ENCODE measurements around the gene SLC25A34. TPM values are rescaled to one million over a fixed set of nuclear protein-coding genes. Genes with fewer than 3 reads are reported as not detected.
A peak's percentile ranks its signal among the peaks of the same experiment; 100 is the strongest.

Gene SLC25A34
- total RNA-seq, 1 donor from 2014 or later, result 0.48 TPM

GRCh38 chr1:15771836-15772515, 35.9 kb downstream of the SLC25A34 start:
- DNase-seq (ENCODE audit: low spot score), result no peak

- no peak for DNase-seq (ENCODE audit: low spot score)
Measured at GRCh38 chr1:15775706-15776105, 39.6 kb downstream of the SLC25A34 start.

GRCh38 chr1:15777909-15778707, 42.0 kb downstream of the SLC25A34 start:
- DNase-seq (ENCODE audit: low spot score), result no peak

- DNase-seq (ENCODE audit: low spot score), result no peak
Measured at GRCh38 chr1:15785683-15786082, 49.6 kb downstream of the SLC25A34 start.

GRCh38 chr1:15786581-15786980, 50.5 kb downstream of the SLC25A34 start:
- no peak for DNase-seq (ENCODE audit: low spot score)

- DNase-seq (ENCODE audit: low spot score), result peak; percentile 46
Measured at GRCh38 chr1:15788624-15789301, 52.7 kb downstream of the SLC25A34 start.

Other genes with a start within 250 kb of the SLC25A34 start
- gene CASP9, start 212.0 kb upstream of the SLC25A34 start, total RNA-seq (ENCODE audit: insufficient read depth, low replicate concordance), result 6.7 TPM
- 18.5 TPM for gene DNAJC16, start 209.4 kb upstream of the SLC25A34 start, total RNA-seq (ENCODE audit: insufficient read depth, low replicate concordance)
- 1.9 TPM for gene AGMAT, start 151.2 kb upstream of the SLC25A34 start, total RNA-seq (ENCODE audit: insufficient read depth, low replicate concordance)
- gene DDI2, start 118.8 kb upstream of the SLC25A34 start, total RNA-seq (ENCODE audit: insufficient read depth, low replicate concordance), result 16.1 TPM
- gene PLEKHM2, start 51.9 kb upstream of the SLC25A34 start, total RNA-seq (ENCODE audit: insufficient read depth, low replicate concordance), result 26.0 TPM
- not detected for gene TMEM82, start 6.2 kb downstream of the SLC25A34 start, total RNA-seq (ENCODE audit: insufficient read depth, low replicate concordance)
- gene FBLIM1, start 22.5 kb downstream of the SLC25A34 start, total RNA-seq (ENCODE audit: insufficient read depth, low replicate concordance), result 134 TPM
- gene UQCRHL, start 71.4 kb downstream of the SLC25A34 start, total RNA-seq (ENCODE audit: insufficient read depth, low replicate concordance), result 0.96 TPM
- 23.1 TPM for gene SPEN, start 111.4 kb downstream of the SLC25A34 start, total RNA-seq (ENCODE audit: insufficient read depth, low replicate concordance)
- gene ZBTB17, start 239.8 kb downstream of the SLC25A34 start, total RNA-seq (ENCODE audit: insufficient read depth, low replicate concordance), result 33.2 TPM